HEK293 (cell line): ENCODE data around the gene ZNF514.

ENCODE experiments used
- CTCF ChIA-PET: fragments of 350-600 bp; formaldehyde crosslinking; extraction: SDS; loops from one replicate; lab custom pipeline; 2021; ENCODE audit warnings: antibody characterized with exemption; lab: Yijun Ruan, JAX
- POLR2A ChIA-PET: fragments of 300-600 bp; formaldehyde crosslinking; extraction: SDS; loops from one replicate; lab custom pipeline; 2020; ENCODE audit warnings: antibody characterized with exemption, inconsistent platforms; lab: Yijun Ruan, JAX
- H3K27ac ChIP-seq: fragments of 200-500 bp; sonication (Bioruptor generic); 2 replicates; pipeline ENCODE4 v1.5.1; 2014; ENCODE audit warnings: low read depth, low read length, control low read depth, inconsistent platforms; ENCODE audit errors: extremely low read depth
- H3K36me3 ChIP-seq, 2 experiments: fragments of 200-500 bp in 1 of 2; sonication (Bioruptor generic) in 1 of 2; 1 replicate in 1 of 2; 2 replicates in 1 of 2; pipeline ENCODE4 v1.5.1; 2014 to 2017; ENCODE audit warnings: inconsistent platforms in 2 of 2, low read length in 2 of 2; ENCODE audit not compliant: control insufficient read depth in 2 of 2, insufficient read depth in 1 of 2
- H3K4me1 ChIP-seq: fragments of 200-500 bp; sonication (Bioruptor generic); 2 replicates; pipeline ENCODE4 v1.5.1; 2014; ENCODE audit warnings: mild to moderate bottlenecking, low read length, inconsistent platforms; ENCODE audit not compliant: control insufficient read depth, insufficient read depth
- H3K4me3 ChIP-seq: 2 replicates; pipeline ENCODE4 v1.5.1; 2011; ENCODE audit warnings: low read depth, mild to moderate bottlenecking, control low read depth, low read length, moderate library complexity
- H3K9me3 ChIP-seq: fragments of 200-500 bp; sonication (Bioruptor generic); 2 replicates; pipeline ENCODE4 v1.5.1; 2014; ENCODE audit warnings: low read depth, low read length, inconsistent platforms; ENCODE audit not compliant: control insufficient read depth, insufficient read depth
- KLF1 ChIP-seq: fragments of 450-650 bp; formaldehyde crosslinking; IDR thresholded peaks from 2 replicates; pipeline ENCODE4 v1.5.1; 2016; ENCODE audit warnings: missing biosample characterization, missing genetic modification characterization
- RBAK ChIP-seq: fragments of 450-650 bp; formaldehyde crosslinking; IDR thresholded peaks from 2 replicates; pipeline ENCODE4 v1.5.1; 2016; ENCODE audit warnings: missing biosample characterization, missing genetic modification characterization
- REPIN1 ChIP-seq: fragments of 450-650 bp; formaldehyde crosslinking; IDR thresholded peaks from 2 replicates; pipeline ENCODE4 v1.5.1; 2017; ENCODE audit warnings: missing biosample characterization, missing genetic modification characterization, low read depth
- SETDB1 ChIP-seq: IDR thresholded peaks from one replicate; pipeline ENCODE4 v1.6.1; 2017; ENCODE audit warnings: mild to moderate bottlenecking, low read length, moderate library complexity, mixed read lengths; ENCODE audit not compliant: insufficient read length
- YY2 ChIP-seq: fragments of 450-650 bp; formaldehyde crosslinking; IDR thresholded peaks from 2 replicates; pipeline ENCODE4 v1.5.1; 2016; ENCODE audit warnings: missing biosample characterization, missing genetic modification characterization
- ZNF148 ChIP-seq: fragments of 450-650 bp; formaldehyde crosslinking; IDR thresholded peaks from 2 replicates; pipeline ENCODE4 v1.5.0; 2017; ENCODE audit warnings: missing biosample characterization, missing genetic modification characterization, borderline replicate concordance
- ZNF19 ChIP-seq: fragments of 450-650 bp; formaldehyde crosslinking; IDR thresholded peaks from 2 replicates; pipeline ENCODE4; 2016; ENCODE audit warnings: missing biosample characterization, missing genetic modification characterization, low read depth
- ZNF2 ChIP-seq: fragments of 450-650 bp; formaldehyde crosslinking; IDR thresholded peaks from 2 replicates; pipeline ENCODE4 v1.5.1; 2016; ENCODE audit warnings: missing biosample characterization, missing genetic modification characterization
- ZNF366 ChIP-seq: fragments of 450-650 bp; formaldehyde crosslinking; conservative IDR thresholded peaks from 2 replicates; pipeline ENCODE4 v1.5.1; 2016; ENCODE audit warnings: missing biosample characterization, missing genetic modification characterization
- ZNF37A ChIP-seq: fragments of 450-650 bp; IDR thresholded peaks from 2 replicates; pipeline ENCODE4 v1.5.1; 2018; ENCODE audit warnings: missing biosample characterization, missing genetic modification characterization
- ZNF391 ChIP-seq: fragments of 450-650 bp; formaldehyde crosslinking; IDR thresholded peaks from 2 replicates; pipeline ENCODE4 v1.5.1; 2016; ENCODE audit warnings: low read depth, missing biosample characterization, missing genetic modification characterization, borderline replicate concordance
- ZNF426 ChIP-seq: fragments of 450-650 bp; formaldehyde crosslinking; IDR thresholded peaks from 2 replicates; pipeline ENCODE4 v1.5.1; 2017; ENCODE audit warnings: missing biosample characterization, missing genetic modification characterization, mild to moderate bottlenecking, inconsistent platforms, moderate library complexity
- ZNF433 ChIP-seq: fragments of 450-650 bp; formaldehyde crosslinking; IDR thresholded peaks from 2 replicates; pipeline ENCODE4 v1.5.1; 2016; ENCODE audit warnings: missing biosample characterization, missing genetic modification characterization, low read depth
- ZNF488 ChIP-seq: fragments of 450-650 bp; formaldehyde crosslinking; IDR thresholded peaks from 2 replicates; pipeline ENCODE4 v1.5.1; 2016; ENCODE audit warnings: missing biosample characterization, missing genetic modification characterization
- ZNF610 ChIP-seq: fragments of 450-650 bp; formaldehyde crosslinking; IDR thresholded peaks from 2 replicates; pipeline ENCODE4 v1.5.1; 2016; ENCODE audit warnings: missing biosample characterization, missing genetic modification characterization, borderline replicate concordance
- ZNF768 ChIP-seq: fragments of 450-650 bp; formaldehyde crosslinking; IDR thresholded peaks from 2 replicates; pipeline ENCODE4 v1.5.1; 2018; ENCODE audit warnings: missing biosample characterization, mild to moderate bottlenecking, missing genetic modification characterization
- ZNF843 ChIP-seq: fragments of 450-650 bp; formaldehyde crosslinking; IDR thresholded peaks from 2 replicates; pipeline ENCODE4 v1.5.1; 2016; ENCODE audit warnings: missing biosample characterization, missing genetic modification characterization
- TF ChIP-seq, protein P1 (sequence below): fragments of 450-650 bp; formaldehyde crosslinking; IDR thresholded peaks from 2 replicates; pipeline ENCODE4 v1.5.1; 2016; ENCODE audit warnings: missing biosample characterization, missing genetic modification characterization, borderline replicate concordance
- TF ChIP-seq, protein P2 (sequence below): fragments of 450-650 bp; formaldehyde crosslinking; IDR thresholded peaks from 2 replicates; pipeline ENCODE4 v1.5.1; 2016; ENCODE audit warnings: missing biosample characterization, missing genetic modification characterization

Gene ZNF514

GRCh38 chr2:95113464-95113863, 46.2 kb downstream of the ZNF514 start (continued):
- TF ChIP-seq ZNF148 (tag by site-specific recombination) (no peak), REPIN1 (tag by site-specific recombination) (no peak)

DNA sequence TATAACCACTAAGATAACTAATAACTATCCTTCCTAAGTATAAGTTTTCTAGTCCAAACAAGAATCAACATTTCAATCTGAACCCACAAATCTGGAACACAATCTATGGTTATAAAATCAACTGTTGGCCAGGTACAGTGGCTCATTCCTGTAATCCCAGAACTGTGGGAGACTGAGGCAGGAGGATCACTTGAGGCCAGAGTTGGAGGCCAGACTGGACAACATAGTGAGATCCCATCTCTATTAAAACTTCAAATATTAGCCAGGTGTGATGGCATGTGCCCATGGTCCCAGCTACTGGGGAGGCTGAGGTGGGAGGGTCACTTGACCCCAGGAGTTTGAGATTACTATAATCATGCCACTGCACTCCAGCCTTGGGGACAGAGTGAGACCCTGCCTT, 49.3 kb downstream of the ZNF514 start:
- no peaks in the 10 kb centered on the region for H3K4me1 ChIP-seq
- CTCF ChIA-PET = interaction anchor here (0.7 to 1.6 kb wide), 2 partner anchors 9 to 124 kb away, joined by 4 to 6 read pairs; no protein-coding TSS in a partner anchor
- no peaks in the 10 kb centered on the region for H3K9me3 ChIP-seq
- H3K27ac ChIP-seq = no peak overlapping the region
- POLR2A ChIA-PET = no interaction called here
- H3K36me3 ChIP-seq = peaks cover 61 to 89% of the 10 kb centered on the region in 2 experiments
- H3K4me3 ChIP-seq = no peak overlapping the region
- no peak for TF ChIP-seq ZNF488
- TF ChIP-seq KLF1 = no peak
- no peak for TF ChIP-seq RBAK (tag by site-specific recombination)
- TF ChIP-seq, all 188 proteins: peak for 0

GRCh38 chr2:95109260-95109659, 50.4 kb downstream of the ZNF514 start:
- Histone ChIP-seq H3K27ac (no peak overlapping the region), H3K36me3 (peaks cover 62 to 92% of the 10 kb centered on the region in 2 experiments), H3K9me3 (no peaks in the 10 kb centered on the region), H3K4me1 (no peaks in the 10 kb centered on the region), H3K4me3 (no peak overlapping the region)
- ChIA-PET CTCF (no interaction called here), POLR2A (no interaction called here)
- no peak for TF ChIP-seq ZNF391 (tag by site-specific recombination)
- no peak for TF ChIP-seq ZNF433
- no peak for TF ChIP-seq ZNF366 (tag by site-specific recombination)
- TF ChIP-seq, protein P1, sequence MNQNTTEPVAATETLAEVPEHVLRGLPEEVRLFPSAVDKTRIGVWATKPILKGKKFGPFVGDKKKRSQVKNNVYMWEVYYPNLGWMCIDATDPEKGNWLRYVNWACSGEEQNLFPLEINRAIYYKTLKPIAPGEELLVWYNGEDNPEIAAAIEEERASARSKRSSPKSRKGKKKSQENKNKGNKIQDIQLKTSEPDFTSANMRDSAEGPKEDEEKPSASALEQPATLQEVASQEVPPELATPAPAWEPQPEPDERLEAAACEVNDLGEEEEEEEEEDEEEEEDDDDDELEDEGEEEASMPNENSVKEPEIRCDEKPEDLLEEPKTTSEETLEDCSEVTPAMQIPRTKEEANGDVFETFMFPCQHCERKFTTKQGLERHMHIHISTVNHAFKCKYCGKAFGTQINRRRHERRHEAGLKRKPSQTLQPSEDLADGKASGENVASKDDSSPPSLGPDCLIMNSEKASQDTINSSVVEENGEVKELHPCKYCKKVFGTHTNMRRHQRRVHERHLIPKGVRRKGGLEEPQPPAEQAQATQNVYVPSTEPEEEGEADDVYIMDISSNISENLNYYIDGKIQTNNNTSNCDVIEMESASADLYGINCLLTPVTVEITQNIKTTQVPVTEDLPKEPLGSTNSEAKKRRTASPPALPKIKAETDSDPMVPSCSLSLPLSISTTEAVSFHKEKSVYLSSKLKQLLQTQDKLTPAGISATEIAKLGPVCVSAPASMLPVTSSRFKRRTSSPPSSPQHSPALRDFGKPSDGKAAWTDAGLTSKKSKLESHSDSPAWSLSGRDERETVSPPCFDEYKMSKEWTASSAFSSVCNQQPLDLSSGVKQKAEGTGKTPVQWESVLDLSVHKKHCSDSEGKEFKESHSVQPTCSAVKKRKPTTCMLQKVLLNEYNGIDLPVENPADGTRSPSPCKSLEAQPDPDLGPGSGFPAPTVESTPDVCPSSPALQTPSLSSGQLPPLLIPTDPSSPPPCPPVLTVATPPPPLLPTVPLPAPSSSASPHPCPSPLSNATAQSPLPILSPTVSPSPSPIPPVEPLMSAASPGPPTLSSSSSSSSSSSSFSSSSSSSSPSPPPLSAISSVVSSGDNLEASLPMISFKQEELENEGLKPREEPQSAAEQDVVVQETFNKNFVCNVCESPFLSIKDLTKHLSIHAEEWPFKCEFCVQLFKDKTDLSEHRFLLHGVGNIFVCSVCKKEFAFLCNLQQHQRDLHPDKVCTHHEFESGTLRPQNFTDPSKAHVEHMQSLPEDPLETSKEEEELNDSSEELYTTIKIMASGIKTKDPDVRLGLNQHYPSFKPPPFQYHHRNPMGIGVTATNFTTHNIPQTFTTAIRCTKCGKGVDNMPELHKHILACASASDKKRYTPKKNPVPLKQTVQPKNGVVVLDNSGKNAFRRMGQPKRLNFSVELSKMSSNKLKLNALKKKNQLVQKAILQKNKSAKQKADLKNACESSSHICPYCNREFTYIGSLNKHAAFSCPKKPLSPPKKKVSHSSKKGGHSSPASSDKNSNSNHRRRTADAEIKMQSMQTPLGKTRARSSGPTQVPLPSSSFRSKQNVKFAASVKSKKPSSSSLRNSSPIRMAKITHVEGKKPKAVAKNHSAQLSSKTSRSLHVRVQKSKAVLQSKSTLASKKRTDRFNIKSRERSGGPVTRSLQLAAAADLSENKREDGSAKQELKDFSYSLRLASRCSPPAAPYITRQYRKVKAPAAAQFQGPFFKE (tag by site-specific recombination) = no peak
- TF ChIP-seq SETDB1 = no peak
- TF ChIP-seq ZNF768 (tag by site-specific recombination) = no peak
- no peak for TF ChIP-seq ZNF610
- TF ChIP-seq YY2 = no peak
- TF ChIP-seq ZNF37A (tag by site-specific recombination) = no peak
- TF ChIP-seq ZNF843 (tag by site-specific recombination) = no peak
- TF ChIP-seq ZNF19 (tag by site-specific recombination) = no peak
- TF ChIP-seq ZNF426 (tag by site-specific recombination) = no peak
- no peak for TF ChIP-seq ZNF2 (tag by site-specific recombination)
- TF ChIP-seq, protein P2, sequence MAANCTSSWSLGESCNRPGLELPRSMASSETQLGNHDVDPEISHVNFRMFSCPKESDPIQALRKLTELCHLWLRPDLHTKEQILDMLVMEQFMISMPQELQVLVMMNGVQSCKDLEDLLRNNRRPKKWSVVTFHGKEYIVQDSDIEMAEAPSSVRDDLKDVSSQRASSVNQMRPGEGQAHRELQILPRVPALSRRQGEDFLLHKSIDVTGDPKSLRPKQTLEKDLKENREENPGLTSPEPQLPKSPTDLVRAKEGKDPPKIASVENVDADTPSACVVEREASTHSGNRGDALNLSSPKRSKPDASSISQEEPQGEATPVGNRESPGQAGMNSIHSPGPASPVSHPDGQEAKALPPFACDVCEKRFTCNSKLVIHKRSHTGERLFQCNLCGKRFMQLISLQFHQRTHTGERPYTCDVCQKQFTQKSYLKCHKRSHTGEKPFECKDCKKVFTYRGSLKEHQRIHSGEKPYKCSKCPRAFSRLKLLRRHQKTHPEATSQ (tag by site-specific recombination) = no peak
